Left renal cortex interstitium (tissue), 4 donors: ENCODE data around the gene EXOC3. TPM values are rescaled to one million over a fixed set of nuclear protein-coding genes. Genes with fewer than 3 reads are reported as not detected.
"Not testable (repeated sequence)": the region's sequence is repeated elsewhere in the genome, so short reads cannot be mapped to it uniquely, and the experiment has no call there.

Experiments
- DNase-seq, 4 donors: peaks; one replicate each; pipeline ENCODE4 v3.0.0-alpha.2; 2013; ENCODE audit warnings: low read depth in 4 of 4, low spot score in 2 of 4, missing footprints in 1 of 4
- polyA plus RNA-seq, 4 donors: library from polyadenylated mRNA; unstranded; fragments of 120-200 nt; gene quantifications; one replicate each; pipeline ENCODE4 v1.2.1, GENCODE V29; 2013; ENCODE audit not compliant: insufficient read length in 4 of 4

EXOC3 gene
- polyA plus RNA-seq, 4 donors, result 52.1 to 77.3 (median 61.9) TPM

GRCh38 chr5:406041-406440, 36.9 kb upstream of the EXOC3 start:
- no peak for DNase-seq

DNA sequence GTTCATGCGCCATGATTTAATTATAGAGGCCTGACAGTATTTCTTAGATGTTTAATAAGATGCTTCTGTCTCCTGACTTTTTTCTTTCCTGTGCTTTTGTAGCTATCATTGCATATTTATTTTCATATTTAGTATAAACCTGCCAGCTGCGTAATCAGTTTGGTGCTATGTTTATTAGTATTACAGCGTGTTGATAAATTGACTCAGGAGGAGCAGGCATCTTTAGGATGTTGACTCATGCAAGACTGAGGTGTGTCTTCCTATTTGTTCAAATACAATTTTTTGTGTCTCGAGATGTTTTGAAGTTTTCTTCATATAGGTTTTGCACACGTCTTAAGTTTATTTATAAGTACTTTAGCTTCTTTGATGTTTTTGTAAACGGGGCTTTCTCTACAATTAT, 35.9 kb upstream of the EXOC3 start:
- DNase-seq, result no peak

DNA sequence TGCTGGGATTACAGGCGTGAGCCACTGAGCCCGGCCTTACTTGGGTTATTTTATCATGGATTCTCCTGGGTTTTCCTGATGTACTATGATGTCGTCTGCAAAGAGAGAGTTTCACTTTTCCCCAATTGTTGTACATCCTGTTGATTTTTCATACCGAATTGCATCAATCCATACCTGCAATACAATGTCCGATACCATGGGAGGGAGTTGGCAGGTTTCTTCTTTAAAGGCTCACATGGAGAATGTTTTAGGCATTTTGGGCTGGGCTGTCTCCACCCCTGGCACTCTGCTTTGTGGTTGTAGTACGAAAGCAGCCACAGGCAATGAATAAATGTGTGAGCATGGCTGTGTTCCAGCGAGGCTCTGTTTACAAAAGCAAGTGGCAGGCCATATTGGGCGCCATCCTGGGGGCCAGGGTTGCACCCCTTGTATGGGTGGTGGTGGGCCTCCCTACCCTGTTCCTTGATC, 35.1 kb upstream of the EXOC3 start:
- DNase-seq, result no peak

DNA sequence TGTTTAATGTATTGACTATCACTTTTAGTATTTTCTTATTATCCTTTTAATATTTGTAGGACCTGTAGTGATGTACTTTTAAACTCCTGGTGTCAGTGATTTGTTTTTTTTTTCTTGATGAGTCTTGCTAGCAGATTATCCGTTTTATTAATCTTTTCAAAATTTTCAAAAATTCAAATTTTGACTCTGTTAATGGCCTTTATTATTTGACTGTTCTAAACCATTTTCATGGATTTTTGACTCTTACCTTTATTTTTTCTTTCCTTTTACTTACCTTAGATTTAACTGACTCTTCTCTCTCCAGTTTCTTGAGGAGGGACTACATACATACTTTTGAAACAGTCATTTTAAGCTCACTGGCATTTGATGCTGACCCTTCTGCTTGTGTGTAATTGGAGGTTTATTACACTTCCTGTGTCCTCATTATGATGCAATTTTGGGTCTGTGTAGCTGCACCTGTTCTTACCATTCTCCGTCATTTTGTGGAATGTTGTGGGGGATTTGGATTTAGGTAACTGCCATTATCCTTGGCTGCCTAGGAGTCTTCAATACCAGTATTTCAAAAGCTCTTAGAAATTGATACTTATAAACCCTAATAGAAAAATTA, 32.0 kb upstream of the EXOC3 start:
- no peak for DNase-seq

GRCh38 chr5:411728-412127, 31.2 kb upstream of the EXOC3 start:
- no peak for DNase-seq

DNA sequence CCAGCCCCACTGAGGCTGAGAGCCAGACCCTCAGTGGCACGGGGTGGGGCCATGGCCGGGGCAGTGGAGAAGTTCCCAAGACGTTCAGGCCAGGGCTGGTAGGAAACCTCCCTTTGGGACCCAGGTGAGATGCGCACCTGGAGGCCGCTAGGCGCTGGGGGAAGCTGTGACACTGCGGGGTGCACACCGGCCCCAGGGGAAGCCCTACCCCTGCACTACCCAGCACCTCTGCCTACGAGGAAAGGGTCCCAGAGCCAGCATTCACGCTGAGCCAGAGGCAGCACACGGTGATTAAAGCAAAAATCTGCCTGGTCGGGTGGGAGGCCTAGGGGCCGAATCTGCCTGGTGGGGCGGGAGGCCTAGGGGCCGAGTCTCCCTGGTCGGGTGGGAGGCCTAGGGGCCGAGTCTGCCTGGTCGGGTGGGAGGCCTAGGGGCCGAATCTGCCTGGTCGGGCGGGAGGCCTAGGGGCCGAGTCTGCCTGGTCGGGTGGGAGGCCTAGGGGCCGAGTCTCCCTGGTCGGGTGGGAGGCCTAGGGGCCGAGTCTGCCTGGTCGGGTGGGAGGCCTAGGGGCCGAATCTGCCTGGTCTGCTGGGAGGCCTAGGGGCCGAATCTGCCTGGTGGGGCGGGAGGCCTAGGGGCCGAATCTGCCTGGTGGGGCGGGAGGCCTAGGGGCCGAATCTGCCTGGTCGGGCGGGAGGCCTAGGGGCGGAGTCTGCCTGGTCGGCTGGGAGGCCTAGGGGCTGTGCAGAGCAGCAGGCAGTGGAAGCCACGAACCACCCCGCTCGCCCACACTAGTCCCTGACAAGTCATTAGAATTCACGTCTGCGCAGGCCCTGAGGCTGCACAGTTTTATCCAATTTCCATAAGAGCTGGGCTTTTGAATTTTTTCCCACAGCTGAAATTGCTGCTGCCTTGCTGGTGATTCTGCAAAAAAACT, 27.7 kb upstream of the EXOC3 start:
- not testable (repeated sequence) for DNase-seq

DNA sequence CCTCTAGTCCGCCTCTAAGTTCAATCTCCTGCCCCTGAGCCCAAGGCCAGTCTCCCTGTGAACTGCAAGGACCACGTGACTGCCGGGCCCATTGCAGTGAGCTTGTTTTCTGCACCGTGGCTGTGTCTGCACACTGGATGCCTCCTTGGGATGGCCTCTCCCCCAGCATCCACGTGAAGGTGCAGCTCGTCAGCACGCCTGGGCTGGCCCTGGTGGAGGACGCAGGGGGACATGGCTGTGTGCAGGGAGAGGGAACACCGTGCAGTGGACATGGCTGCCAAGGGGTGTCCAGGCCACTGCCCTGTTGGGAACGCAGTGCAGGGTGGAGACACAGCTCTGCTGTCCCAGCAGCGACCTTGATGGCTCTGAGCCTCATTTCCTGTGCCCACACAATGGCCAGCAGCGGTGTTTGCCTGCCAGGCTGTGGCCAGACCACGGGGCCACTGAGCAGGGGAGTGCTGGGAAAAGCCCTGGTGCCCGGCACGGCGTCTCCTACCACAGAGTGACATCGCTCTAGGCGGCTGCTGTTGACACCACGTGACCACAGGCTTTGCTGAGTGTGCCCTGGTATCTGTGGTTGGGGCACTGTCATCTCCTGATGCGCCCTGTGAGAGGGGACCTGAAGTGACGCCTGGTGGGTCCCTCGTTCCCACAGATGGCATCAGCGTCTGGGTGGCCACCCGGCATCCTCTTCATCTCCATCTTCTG, 26.9 kb upstream of the EXOC3 start:
- DNase-seq, result no peak

DNA sequence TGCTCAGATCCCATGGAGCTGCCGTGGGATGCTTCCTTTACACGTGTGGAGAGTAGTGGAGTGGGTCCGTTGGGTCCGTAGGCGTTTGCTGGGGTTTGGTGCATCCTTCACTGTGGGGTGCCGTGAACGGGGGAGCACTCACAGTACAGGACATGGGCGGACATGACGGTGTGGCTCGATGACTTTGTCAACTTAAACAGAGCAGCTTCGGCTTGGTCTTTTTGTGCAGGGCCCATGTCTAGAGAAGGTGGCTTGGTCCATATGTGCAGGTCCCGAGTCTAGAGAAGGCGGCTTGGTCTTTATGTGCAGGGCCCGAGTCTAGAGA, 26.4 kb upstream of the EXOC3 start:
- no peak for DNase-seq

- DNase-seq, result no peak
These were observed 25.4 kb upstream of the EXOC3 start for GRCh38 chr5:417301-418161.

- DNase-seq, result no peak
These were observed 24.5 kb upstream of the EXOC3 start for GRCh38 chr5:418162-419121.

DNA sequence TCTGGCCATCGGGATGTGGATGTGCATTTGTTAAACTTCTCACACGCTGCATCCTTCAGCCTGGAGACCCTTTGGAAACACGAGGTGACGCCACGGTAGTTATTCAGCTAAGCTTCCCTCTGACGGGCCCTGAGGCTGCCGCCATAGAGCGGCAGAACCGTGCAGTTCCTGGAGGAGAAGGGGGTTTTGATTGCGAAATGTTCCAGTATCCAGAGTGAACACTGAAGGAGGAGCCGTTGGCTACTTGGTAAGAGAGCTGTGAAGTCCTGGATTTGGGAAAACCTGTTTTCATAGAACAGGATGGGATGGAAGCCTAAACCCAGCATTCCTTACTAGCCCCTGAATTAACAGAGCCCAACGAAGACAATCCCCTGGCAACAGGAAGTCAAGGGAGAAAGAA, 23.0 kb upstream of the EXOC3 start:
- no peak for DNase-seq

GRCh38 chr5:420632-421286, 22.2 kb upstream of the EXOC3 start:
- DNase-seq, result no peak

- no peak for DNase-seq
These were observed 21.6 kb upstream of the EXOC3 start for GRCh38 chr5:421287-421880.

- DNase-seq, result no peak
These were observed 21.1 kb upstream of the EXOC3 start for GRCh38 chr5:421901-422300.

- no peak for DNase-seq
These were observed 20.4 kb upstream of the EXOC3 start for GRCh38 chr5:422323-423232.

- DNase-seq, result no peak
These were observed 19.8 kb upstream of the EXOC3 start for GRCh38 chr5:423233-423565.

GRCh38 chr5:423626-424261, 19.2 kb upstream of the EXOC3 start:
- no peak for DNase-seq
